Adrenal gland (tissue), 5 donors: Measurements from ENCODE around the gene TRIM64C.
"Not testable (repeated sequence)": the region's sequence is repeated elsewhere in the genome, so short reads cannot be mapped to it uniquely, and the experiment has no call there.

Source experiments
- CTCF ChIP-seq, 6 experiments: fragments of 450-650 bp in 4 of 6; fragments of 200-600 bp in 2 of 6; sonication (generic) in 1 of 6; IDR thresholded peaks; 1 replicate in 5 of 6; 2 replicates in 1 of 6; pipeline versions ENCODE4 v1.5.1 to v1.8.0; 2016 to 2021; ENCODE audit warnings: antibody characterized with exemption in 6 of 6, mild to moderate bottlenecking in 2 of 6, moderate library complexity in 1 of 6
- POLR2A ChIP-seq, 2 donors: fragments of 450-650 bp; IDR thresholded peaks; one replicate each; pipeline ENCODE4 v1.6.1; 2017; ENCODE audit warnings: antibody characterized with exemption in 2 of 2, mild to moderate bottlenecking in 2 of 2, moderate library complexity in 1 of 2
- donor health status: DM: no; HTN: no; CAD: no.

DNA sequence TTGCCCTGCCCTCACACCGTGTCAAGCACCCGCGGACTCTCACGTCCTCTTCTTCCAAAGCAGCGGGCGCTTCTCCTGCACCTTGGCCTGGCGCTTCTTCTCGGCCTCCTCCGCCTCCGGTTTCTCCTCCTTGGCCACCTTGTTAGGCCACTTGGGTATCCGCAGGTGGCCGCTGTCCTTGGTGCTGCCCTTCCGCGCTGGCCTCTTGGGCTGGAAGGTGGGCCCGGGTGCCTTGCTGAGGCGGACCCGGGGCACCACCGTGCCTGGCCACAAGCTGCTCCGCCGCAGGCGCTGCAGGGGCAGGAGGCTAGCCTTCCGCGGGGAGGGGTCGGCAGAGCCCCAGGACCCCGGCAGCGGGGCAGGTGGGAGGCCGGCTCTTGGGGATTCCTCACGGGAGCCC, 10.7 kb downstream of the TRIM64C start:
- not testable (repeated sequence) for TF ChIP-seq CTCF, POLR2A (IDR thresholded peaks at IDR 0.05)
